ENCODE measurements around the gene EDIL3.

DNA sequence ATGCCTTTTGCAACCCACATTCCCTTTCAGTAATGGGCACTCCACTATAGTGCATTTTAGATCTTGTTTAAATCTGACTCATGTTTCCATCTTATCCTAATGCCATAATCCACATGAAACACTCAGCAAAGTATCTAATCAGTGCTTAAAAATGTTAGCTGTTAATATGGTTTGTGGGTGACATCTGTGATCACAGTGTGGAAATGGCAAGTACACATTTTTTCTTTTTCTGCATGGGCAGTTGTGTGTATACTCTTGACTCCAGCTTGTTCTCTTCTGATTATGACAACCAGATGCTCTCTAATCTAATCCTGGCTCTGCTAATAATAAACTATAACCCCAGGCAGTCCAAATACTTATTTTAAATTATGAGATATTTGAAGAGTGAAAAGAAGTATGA is 103.3 kb downstream of the EDIL3 start:
- TF ChIP-seq, protein P1, sequence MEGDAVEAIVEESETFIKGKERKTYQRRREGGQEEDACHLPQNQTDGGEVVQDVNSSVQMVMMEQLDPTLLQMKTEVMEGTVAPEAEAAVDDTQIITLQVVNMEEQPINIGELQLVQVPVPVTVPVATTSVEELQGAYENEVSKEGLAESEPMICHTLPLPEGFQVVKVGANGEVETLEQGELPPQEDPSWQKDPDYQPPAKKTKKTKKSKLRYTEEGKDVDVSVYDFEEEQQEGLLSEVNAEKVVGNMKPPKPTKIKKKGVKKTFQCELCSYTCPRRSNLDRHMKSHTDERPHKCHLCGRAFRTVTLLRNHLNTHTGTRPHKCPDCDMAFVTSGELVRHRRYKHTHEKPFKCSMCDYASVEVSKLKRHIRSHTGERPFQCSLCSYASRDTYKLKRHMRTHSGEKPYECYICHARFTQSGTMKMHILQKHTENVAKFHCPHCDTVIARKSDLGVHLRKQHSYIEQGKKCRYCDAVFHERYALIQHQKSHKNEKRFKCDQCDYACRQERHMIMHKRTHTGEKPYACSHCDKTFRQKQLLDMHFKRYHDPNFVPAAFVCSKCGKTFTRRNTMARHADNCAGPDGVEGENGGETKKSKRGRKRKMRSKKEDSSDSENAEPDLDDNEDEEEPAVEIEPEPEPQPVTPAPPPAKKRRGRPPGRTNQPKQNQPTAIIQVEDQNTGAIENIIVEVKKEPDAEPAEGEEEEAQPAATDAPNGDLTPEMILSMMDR (IDR thresholded peaks at IDR 0.05; ENCODE audit: low read length) = no peak
- TF ChIP-seq EZH2phosphoT487 (IDR thresholded peaks at IDR 0.05; ENCODE audit: low read length) = no peak
